ENCODE measurements around the gene VLDLR.
"Not testable (repeated sequence)": the region's sequence is repeated elsewhere in the genome, so short reads cannot be mapped to it uniquely, and the experiment has no call there.

The VLDLR gene

DNA sequence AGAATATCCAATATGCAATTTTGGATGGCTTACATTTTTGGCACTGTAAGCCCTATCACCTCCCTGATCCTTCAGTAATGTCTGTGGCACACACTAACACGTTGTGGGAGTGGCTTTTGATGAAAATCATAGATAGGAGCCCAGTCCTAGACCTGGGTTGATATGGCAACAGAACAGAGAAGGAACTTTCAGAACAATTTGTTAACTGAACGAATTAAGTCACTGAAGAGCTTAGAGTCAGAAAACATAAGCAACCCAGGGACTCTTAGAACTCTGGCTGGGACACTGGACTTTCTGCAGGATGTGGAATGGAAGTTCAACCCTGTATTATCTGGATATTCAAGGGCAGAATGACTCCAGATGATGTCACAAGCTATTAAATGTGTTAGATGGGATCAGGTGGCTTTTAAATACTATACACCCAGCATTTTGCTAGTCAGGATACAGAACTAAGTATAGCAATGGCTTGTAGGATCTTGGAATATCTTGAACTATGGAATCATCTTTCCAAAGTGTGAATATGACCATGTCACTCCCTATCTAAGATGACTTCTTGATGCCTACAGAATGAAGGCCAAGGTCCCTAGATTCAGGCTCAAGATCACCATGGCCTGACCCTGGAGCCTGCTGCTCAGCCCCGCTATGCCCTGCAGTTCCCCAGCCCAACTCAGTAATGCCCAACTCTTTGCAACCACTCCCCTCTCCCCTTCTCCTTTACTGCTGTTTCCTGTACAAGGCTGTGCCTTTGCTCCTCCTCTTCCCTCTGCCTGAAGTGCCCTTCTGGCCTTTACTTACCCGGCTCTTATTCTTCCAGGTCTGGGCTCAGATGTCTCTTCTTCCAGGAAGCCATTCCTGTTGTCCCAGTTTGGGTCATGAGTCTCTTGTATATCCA lies 42.8 kb downstream of the VLDLR start:
- DNase-seq (ENCODE audit: low spot score) = no peak

GRCh38 chr9:2666569-2666968 lies 45.0 kb downstream of the VLDLR start:
- DNase-seq (ENCODE audit: low spot score) = no peak

- DNase-seq (ENCODE audit: low spot score) = no peak
Measured at GRCh38 chr9:2673161-2673560, 51.6 kb downstream of the VLDLR start.

- no peak for DNase-seq (ENCODE audit: low spot score)
Measured at GRCh38 chr9:2674141-2674824, 52.7 kb downstream of the VLDLR start.

GRCh38 chr9:2675834-2676233 lies 54.2 kb downstream of the VLDLR start:
- DNase-seq (ENCODE audit: low spot score) = no peak

GRCh38 chr9:2676466-2676865 lies 54.9 kb downstream of the VLDLR start:
- DNase-seq (ENCODE audit: low spot score) = no peak

DNA sequence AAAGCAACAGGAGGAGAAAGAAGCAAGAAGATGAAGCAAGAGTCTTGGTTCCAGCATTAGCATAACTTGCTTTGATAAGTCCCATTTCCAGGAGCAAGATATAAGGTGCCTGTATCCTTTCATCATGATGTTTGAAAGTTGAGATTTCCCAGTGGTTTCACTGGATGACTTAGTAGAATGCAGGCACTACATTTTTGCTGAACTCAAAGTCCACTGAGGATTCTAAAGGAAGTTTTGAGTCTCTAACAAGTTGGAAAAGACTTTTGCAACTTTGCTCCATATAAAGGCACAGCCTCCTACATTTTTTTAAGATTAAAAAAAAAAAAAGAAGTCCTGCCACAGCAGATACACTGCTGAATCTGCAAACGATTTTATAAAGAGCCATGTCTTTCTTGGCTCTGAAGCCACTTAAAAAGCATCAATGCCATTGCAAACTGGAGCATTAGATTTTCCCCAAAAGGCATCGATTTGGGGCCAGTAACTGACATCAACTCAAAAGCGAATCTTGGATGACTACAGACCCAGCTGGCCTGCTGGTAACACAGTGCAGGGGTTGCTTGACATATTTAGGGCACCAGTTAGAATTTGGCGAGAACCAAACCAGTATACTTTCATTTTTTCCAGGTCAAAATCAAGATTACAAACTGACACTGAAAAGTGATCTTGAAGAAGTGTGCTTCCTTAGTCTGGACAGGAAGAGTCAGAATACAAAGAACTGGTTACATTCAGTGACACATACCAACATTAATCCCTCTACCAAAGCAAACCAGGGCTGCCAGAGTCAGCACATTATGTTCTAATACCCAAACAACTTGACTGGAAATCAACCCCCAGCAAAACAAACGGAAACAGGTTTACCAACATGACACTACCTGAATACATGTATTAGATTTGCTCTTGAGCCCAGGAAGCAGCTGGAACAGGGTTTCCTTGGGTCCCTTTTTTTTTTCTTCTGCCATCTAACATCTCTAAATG lies 56.6 kb downstream of the VLDLR start:
- DNase-seq (ENCODE audit: low spot score) = no peak

GRCh38 chr9:2679011-2679410 lies 57.4 kb downstream of the VLDLR start:
- DNase-seq (ENCODE audit: low spot score) = no peak

- DNase-seq (ENCODE audit: low spot score) = no peak
Measured at GRCh38 chr9:2681981-2682380, 60.4 kb downstream of the VLDLR start.

DNA sequence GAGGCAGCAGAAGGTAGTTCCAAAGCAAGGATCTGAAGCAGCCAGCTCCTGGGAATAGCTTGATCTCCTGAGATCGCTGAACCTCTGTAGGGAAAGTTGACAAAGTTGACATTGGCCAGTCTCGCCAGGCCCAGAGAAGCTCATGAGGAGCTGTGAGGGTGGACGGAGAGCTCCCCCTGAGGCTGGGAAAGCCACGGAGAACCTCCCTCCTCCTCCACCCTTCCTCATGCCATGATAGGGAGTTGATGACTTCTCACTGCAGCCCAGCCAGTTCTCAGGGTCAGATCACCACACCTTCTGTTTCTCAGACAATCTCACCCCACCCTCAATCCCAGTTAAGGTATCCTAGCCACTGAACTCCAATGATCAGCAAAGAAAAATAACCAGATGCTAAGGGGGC lies 65.3 kb downstream of the VLDLR start:
- no peak for DNase-seq (ENCODE audit: low spot score)

- DNase-seq (ENCODE audit: low spot score) = no peak
Measured at GRCh38 chr9:2688636-2689035, 67.0 kb downstream of the VLDLR start.

- no peak for DNase-seq (ENCODE audit: low spot score)
Measured at GRCh38 chr9:2691212-2691611, 69.6 kb downstream of the VLDLR start.

- DNase-seq (ENCODE audit: low spot score) = no peak
Measured at GRCh38 chr9:2691626-2692025, 70.0 kb downstream of the VLDLR start.

- no peak for DNase-seq (ENCODE audit: low spot score)
Measured at GRCh38 chr9:2693056-2693455, 71.5 kb downstream of the VLDLR start.

DNA sequence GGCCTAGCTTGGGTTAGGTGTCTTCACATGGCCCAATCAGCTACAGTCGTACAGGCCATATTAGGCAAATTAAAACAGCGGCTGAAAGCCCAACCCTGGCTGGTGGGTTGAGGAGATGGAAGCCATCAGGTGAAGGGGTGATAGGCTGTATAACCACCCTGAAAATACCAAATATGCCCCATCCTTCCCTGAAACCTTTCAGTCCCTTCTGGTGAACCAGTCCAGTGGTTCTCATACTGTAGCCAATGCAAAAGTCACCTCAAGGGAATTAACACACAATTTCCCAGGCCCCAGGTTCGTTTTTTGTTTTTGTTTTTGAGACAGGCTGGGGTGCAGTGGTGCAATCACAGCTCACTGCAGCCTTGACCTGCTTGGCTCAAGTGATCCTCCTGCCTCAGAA lies 75.9 kb downstream of the VLDLR start:
- no peak for DNase-seq (ENCODE audit: low spot score)

DNA sequence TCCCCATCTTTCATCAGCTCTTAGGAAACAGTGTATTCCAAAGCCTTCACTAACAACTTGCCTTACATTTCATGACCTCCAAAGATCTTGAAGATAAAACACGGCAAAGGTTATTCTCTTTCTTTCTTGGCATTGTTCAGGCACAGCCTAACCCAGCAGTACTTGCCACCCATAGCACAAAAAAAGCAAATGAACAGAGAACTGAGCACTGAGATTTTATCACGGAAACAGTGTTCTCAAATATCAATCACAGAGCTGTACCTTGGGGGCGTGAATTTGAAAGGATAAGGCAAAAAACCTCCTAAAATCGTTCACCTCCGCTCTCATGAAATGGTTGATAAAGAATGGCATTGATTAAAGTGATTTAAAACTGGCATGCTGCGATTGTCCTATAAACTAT lies 78.8 kb downstream of the VLDLR start:
- DNase-seq (ENCODE audit: low spot score) = no peak

- no peak for DNase-seq (ENCODE audit: low spot score)
Measured at GRCh38 chr9:2700909-2701550, 79.4 kb downstream of the VLDLR start.

DNA sequence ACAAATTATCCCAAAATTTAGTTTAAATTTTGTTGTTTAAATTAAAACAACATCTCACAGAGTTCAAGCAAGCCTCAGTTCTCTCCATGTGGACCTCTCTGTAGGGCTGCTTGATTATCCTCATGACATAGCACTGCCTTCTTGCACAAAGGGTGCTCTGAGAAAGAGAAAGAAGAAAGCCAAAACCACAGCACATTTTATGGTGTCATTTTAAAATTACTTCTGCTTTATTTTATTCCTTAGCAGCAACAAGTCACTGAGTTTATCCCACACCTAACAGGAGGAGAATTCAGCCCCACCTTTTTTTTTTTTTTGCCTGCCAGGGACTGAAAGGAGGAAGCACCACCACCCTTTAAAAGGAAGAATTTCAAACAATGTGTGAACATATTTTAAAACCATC lies 82.9 kb downstream of the VLDLR start:
- no peak for DNase-seq (ENCODE audit: low spot score)

- DNase-seq (ENCODE audit: low spot score) = not testable (repeated sequence)
Measured at GRCh38 chr9:2707256-2707655, 85.7 kb downstream of the VLDLR start.
